ENCODE results near the gene MECR.
A peak's percentile ranks its signal among the peaks of the same experiment; 100 is the strongest.

The MECR gene

GRCh38 chr1:29254346-29254745 is 23.6 kb upstream of the MECR start:
- no peak overlapping the region for H3K9ac ChIP-seq (ENCODE audit: low read length)
- peaks cover 28% of the 10 kb centered on the region for H3K4me1 ChIP-seq (ENCODE audit: control insufficient read depth, insufficient read depth, low read depth, low read length)
- H2AK5ac ChIP-seq (ENCODE audit: low read length, severe bottlenecking) = no peak overlapping the region
- no peak overlapping the region for H4K91ac ChIP-seq (ENCODE audit: low read length)
- DNase-seq = no peak
- H3K9me3 ChIP-seq (ENCODE audit: control insufficient read depth, low read length) = no peaks in the 10 kb centered on the region
- 90% methylated on average over 6 of the region's 7 CpGs for WGBS
- H2BK15ac ChIP-seq (ENCODE audit: low read depth, poor library complexity, severe bottlenecking) = no peak overlapping the region
- no peak overlapping the region for H2AFZ ChIP-seq (ENCODE audit: low read depth, low read length)
- no peak overlapping the region for H3K23ac ChIP-seq (ENCODE audit: low read length in 2 of 2)
- peaks cover 0 to 4% of the 10 kb centered on the region in 2 experiments for H3K36me3 ChIP-seq (ENCODE audit: control insufficient read depth in 1 of 2, insufficient read depth in 2 of 2, low read depth in 1 of 2, low read length in 2 of 2)
- no peak overlapping the region for H2BK5ac ChIP-seq (ENCODE audit: low read depth, low read length, poor library complexity, severe bottlenecking)
- H3K79me1 ChIP-seq (replicated peaks; ENCODE audit: low read length, poor library complexity, severe bottlenecking) = peaks cover 10% of the 10 kb centered on the region
- no peak overlapping the region for H3K14ac ChIP-seq (ENCODE audit: low read length in 2 of 2)
- H3K27ac ChIP-seq (ENCODE audit: low read length, poor library complexity, severe bottlenecking) = no peak overlapping the region
- no peak overlapping the region for H2BK12ac ChIP-seq (ENCODE audit: low read length in 2 of 2)
- no peak overlapping the region for H3K4me2 ChIP-seq (ENCODE audit: low read length, poor library complexity, severe bottlenecking)
- H4K8ac ChIP-seq (ENCODE audit: low read length) = no peak overlapping the region
- H3K4me3 ChIP-seq (ENCODE audit: insufficient read depth in 1 of 2, low read depth in 1 of 2, low read length in 2 of 2) = no peak overlapping the region
- H3K27me3 ChIP-seq (ENCODE audit: control insufficient read depth in 1 of 2, insufficient read depth in 1 of 2, low read length in 2 of 2) = no peaks in the 10 kb centered on the region
- no peak overlapping the region for H3K4ac ChIP-seq (ENCODE audit: low read depth in 1 of 2, low read length in 2 of 2)
- no peak overlapping the region for H2BK120ac ChIP-seq (ENCODE audit: low read depth, low read length)
- no peak overlapping the region for H3K18ac ChIP-seq (ENCODE audit: low read depth in 1 of 2, low read length in 2 of 2)

DNA sequence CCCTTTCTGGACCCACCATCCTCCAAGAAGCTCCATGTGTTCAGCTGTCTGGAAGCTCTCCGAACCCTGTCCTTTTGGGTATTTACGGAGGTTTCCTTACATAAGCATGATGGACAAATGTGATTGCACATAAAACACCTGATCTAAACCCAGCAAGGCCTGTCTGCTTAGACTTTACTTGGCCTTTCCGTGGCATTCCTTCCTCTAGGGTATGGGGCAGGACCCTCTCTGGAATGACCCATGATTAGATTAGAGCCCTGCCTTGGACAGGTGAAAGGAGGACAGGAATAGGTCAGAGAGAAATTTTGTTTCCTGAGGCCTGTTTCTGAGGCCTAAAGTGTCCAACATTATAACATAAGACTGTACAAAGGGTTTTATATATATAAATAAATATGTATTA is 22.4 kb upstream of the MECR start:
- Histone ChIP-seq H3K4ac (ENCODE audit: low read depth in 1 of 2, low read length in 2 of 2) (no peak overlapping the region), H3K79me1 (replicated peaks; ENCODE audit: low read length, poor library complexity, severe bottlenecking) (peaks cover 15% of the 10 kb centered on the region), H2BK12ac (ENCODE audit: low read length in 2 of 2) (no peak overlapping the region), H3K36me3 (ENCODE audit: control insufficient read depth in 1 of 2, insufficient read depth in 2 of 2, low read depth in 1 of 2, low read length in 2 of 2) (peaks cover 0 to 4% of the 10 kb centered on the region in 2 experiments), H3K4me1 (ENCODE audit: control insufficient read depth, insufficient read depth, low read depth, low read length) (peaks cover 27% of the 10 kb centered on the region), H3K4me3 (ENCODE audit: insufficient read depth in 1 of 2, low read depth in 1 of 2, low read length in 2 of 2) (no peak overlapping the region), H2BK15ac (ENCODE audit: low read depth, poor library complexity, severe bottlenecking) (no peak overlapping the region), H4K8ac (ENCODE audit: low read length) (no peak overlapping the region), H3K9me3 (ENCODE audit: control insufficient read depth, low read length) (no peaks in the 10 kb centered on the region), H3K27me3 (ENCODE audit: control insufficient read depth in 1 of 2, insufficient read depth in 1 of 2, low read length in 2 of 2) (no peaks in the 10 kb centered on the region), H2AFZ (ENCODE audit: low read depth, low read length) (no peak overlapping the region), H3K23ac (ENCODE audit: low read length in 2 of 2) (no peak overlapping the region), H3K9ac (ENCODE audit: low read length) (no peak overlapping the region), H3K4me2 (ENCODE audit: low read length, poor library complexity, severe bottlenecking) (no peak overlapping the region), H2BK5ac (ENCODE audit: low read depth, low read length, poor library complexity, severe bottlenecking) (no peak overlapping the region), H2AK5ac (ENCODE audit: low read length, severe bottlenecking) (no peak overlapping the region), H3K27ac (ENCODE audit: low read length, poor library complexity, severe bottlenecking) (no peak overlapping the region), H3K14ac (ENCODE audit: low read length in 2 of 2) (no peak overlapping the region), H2BK120ac (ENCODE audit: low read depth, low read length) (no peak overlapping the region), H3K18ac (ENCODE audit: low read depth in 1 of 2, low read length in 2 of 2) (no peak overlapping the region), H4K91ac (ENCODE audit: low read length) (no peak overlapping the region)
- no peak for DNase-seq
- WGBS = 91% methylated on average over 3 of the region's 3 CpGs

GRCh38 chr1:29251164-29252124 is 20.7 kb upstream of the MECR start:
- H4K8ac ChIP-seq (ENCODE audit: low read length) = no peak overlapping the region
- 83% methylated on average over 8 of the region's 8 CpGs for WGBS
- no peak overlapping the region for H2BK120ac ChIP-seq (ENCODE audit: low read depth, low read length)
- peaks cover 16% of the 10 kb centered on the region for H3K4me1 ChIP-seq (ENCODE audit: control insufficient read depth, insufficient read depth, low read depth, low read length)
- H2BK12ac ChIP-seq (ENCODE audit: low read length in 2 of 2) = no peak overlapping the region
- no peaks in the 10 kb centered on the region for H3K27me3 ChIP-seq (ENCODE audit: control insufficient read depth in 1 of 2, insufficient read depth in 1 of 2, low read length in 2 of 2)
- peaks cover 0 to 4% of the 10 kb centered on the region in 2 experiments for H3K36me3 ChIP-seq (ENCODE audit: control insufficient read depth in 1 of 2, insufficient read depth in 2 of 2, low read depth in 1 of 2, low read length in 2 of 2)
- no peak overlapping the region for H2AK5ac ChIP-seq (ENCODE audit: low read length, severe bottlenecking)
- H3K79me1 ChIP-seq (replicated peaks; ENCODE audit: low read length, poor library complexity, severe bottlenecking) = peaks cover 19% of the 10 kb centered on the region
- H2BK5ac ChIP-seq (ENCODE audit: low read depth, low read length, poor library complexity, severe bottlenecking) = no peak overlapping the region
- no peak overlapping the region for H3K9ac ChIP-seq (ENCODE audit: low read length)
- no peak overlapping the region for H3K23ac ChIP-seq (ENCODE audit: low read length in 2 of 2)
- no peak overlapping the region for H3K4me2 ChIP-seq (ENCODE audit: low read length, poor library complexity, severe bottlenecking)
- no peak overlapping the region for H3K4me3 ChIP-seq (ENCODE audit: insufficient read depth in 1 of 2, low read depth in 1 of 2, low read length in 2 of 2)
- H4K91ac ChIP-seq (ENCODE audit: low read length) = peak overlapping the region; percentile 22
- H3K18ac ChIP-seq (ENCODE audit: low read depth in 1 of 2, low read length in 2 of 2) = no peak overlapping the region
- H3K14ac ChIP-seq (ENCODE audit: low read length in 2 of 2) = no peak overlapping the region
- DNase-seq = no peak
- H3K27ac ChIP-seq (ENCODE audit: low read length, poor library complexity, severe bottlenecking) = no peak overlapping the region
- H3K4ac ChIP-seq (ENCODE audit: low read depth in 1 of 2, low read length in 2 of 2) = no peak overlapping the region
- no peak overlapping the region for H2AFZ ChIP-seq (ENCODE audit: low read depth, low read length)
- no peaks in the 10 kb centered on the region for H3K9me3 ChIP-seq (ENCODE audit: control insufficient read depth, low read length)
- H2BK15ac ChIP-seq (ENCODE audit: low read depth, poor library complexity, severe bottlenecking) = no peak overlapping the region

DNA sequence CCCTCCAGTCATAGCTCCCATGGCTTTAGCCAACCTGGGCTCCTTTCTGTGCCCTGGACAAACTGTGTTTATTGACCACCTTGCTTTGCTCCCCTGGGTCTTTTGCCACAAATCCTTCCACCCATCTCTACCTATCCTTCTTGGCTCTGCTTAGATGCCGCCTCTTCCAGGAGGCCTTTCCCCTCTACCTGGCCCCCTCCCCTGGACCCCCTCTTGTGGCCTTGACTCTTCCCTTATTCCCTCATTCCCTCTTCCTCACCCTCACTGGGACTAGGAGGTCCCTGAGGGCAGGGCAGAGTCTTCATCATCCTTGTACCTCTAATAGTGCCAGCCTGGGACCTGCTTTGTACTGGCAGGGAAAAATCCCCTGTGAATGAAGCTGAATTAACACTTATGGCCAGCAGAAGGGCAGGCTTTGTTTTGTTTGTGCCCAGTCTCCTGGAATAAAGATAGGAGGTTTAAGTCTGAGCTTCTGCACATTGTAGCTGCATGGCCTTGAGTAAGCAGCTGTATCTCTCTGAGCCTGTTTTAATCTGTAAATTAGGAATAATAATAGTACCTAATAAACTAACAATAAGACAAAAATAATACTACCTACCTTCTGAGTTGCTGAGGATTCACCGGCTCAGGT is 19.3 kb upstream of the MECR start:
- no peak overlapping the region for H3K14ac ChIP-seq (ENCODE audit: low read length in 2 of 2)
- H3K18ac ChIP-seq (ENCODE audit: low read depth in 1 of 2, low read length in 2 of 2) = no peak overlapping the region
- H2BK12ac ChIP-seq (ENCODE audit: low read length in 2 of 2) = peak overlapping the region in 1 of 2 experiments; percentile 49
- H3K9ac ChIP-seq (ENCODE audit: low read length) = no peak overlapping the region
- 98% methylated on average over 2 of the region's 2 CpGs for WGBS
- H3K9me3 ChIP-seq (ENCODE audit: control insufficient read depth, low read length) = no peaks in the 10 kb centered on the region
- no peak overlapping the region for H3K27ac ChIP-seq (ENCODE audit: low read length, poor library complexity, severe bottlenecking)
- no peak overlapping the region for H2BK5ac ChIP-seq (ENCODE audit: low read depth, low read length, poor library complexity, severe bottlenecking)
- H2AFZ ChIP-seq (ENCODE audit: low read depth, low read length) = no peak overlapping the region
- no peak overlapping the region for H4K8ac ChIP-seq (ENCODE audit: low read length)
- no peak overlapping the region for H2BK120ac ChIP-seq (ENCODE audit: low read depth, low read length)
- H3K79me1 ChIP-seq (replicated peaks; ENCODE audit: low read length, poor library complexity, severe bottlenecking) = peaks cover 17% of the 10 kb centered on the region
- no peak overlapping the region for H2BK15ac ChIP-seq (ENCODE audit: low read depth, poor library complexity, severe bottlenecking)
- no peaks in the 10 kb centered on the region for H3K36me3 ChIP-seq (ENCODE audit: control insufficient read depth in 1 of 2, insufficient read depth in 2 of 2, low read depth in 1 of 2, low read length in 2 of 2)
- DNase-seq = no peak
- no peak overlapping the region for H2AK5ac ChIP-seq (ENCODE audit: low read length, severe bottlenecking)
- peaks cover 15% of the 10 kb centered on the region for H3K4me1 ChIP-seq (ENCODE audit: control insufficient read depth, insufficient read depth, low read depth, low read length)
- H3K27me3 ChIP-seq (ENCODE audit: control insufficient read depth in 1 of 2, insufficient read depth in 1 of 2, low read length in 2 of 2) = no peaks in the 10 kb centered on the region
- no peak overlapping the region for H3K4me2 ChIP-seq (ENCODE audit: low read length, poor library complexity, severe bottlenecking)
- no peak overlapping the region for H3K23ac ChIP-seq (ENCODE audit: low read length in 2 of 2)
- no peak overlapping the region for H3K4ac ChIP-seq (ENCODE audit: low read depth in 1 of 2, low read length in 2 of 2)
- H4K91ac ChIP-seq (ENCODE audit: low read length) = no peak overlapping the region
- H3K4me3 ChIP-seq (ENCODE audit: insufficient read depth in 1 of 2, low read depth in 1 of 2, low read length in 2 of 2) = no peak overlapping the region
